Measurements from ENCODE around the gene RPA3.

GRCh38 chr7:7675686-7676085, 42.7 kb downstream of the RPA3 start:
- no peak for TF ChIP-seq FOS (IDR thresholded peaks at IDR 0.05; ENCODE audit: borderline replicate concordance, insufficient read depth, low read length)
- TF ChIP-seq CTCF (IDR thresholded peaks at IDR 0.05; ENCODE audit: extremely low read depth in 1 of 2, insufficient read depth in 1 of 2, low read depth in 1 of 2, low read length in 2 of 2): no peak
- no peak for TF ChIP-seq EZH2 (IDR thresholded peaks at IDR 0.05; ENCODE audit: borderline replicate concordance, low read depth, low read length, severe bottlenecking)
- TF ChIP-seq MAX (IDR thresholded peaks at IDR 0.05; ENCODE audit: insufficient read depth, insufficient read length): no peak
- TF ChIP-seq MYC (IDR thresholded peaks at IDR 0.05; ENCODE audit: low read depth, low read length): no peak
- TF ChIP-seq JUN (IDR thresholded peaks at IDR 0.05; ENCODE audit: borderline replicate concordance, insufficient read depth, insufficient read length, low read depth): no peak
